LoVo (cell line): ENCODE data around the gene NOS3.
A peak's percentile ranks its signal among the peaks of the same experiment; 100 is the strongest.
"Not testable (repeated sequence)": the region's sequence is repeated elsewhere in the genome, so short reads cannot be mapped to it uniquely, and the experiment has no call there.

ENCODE experiments used
- DNase-seq: peaks from one replicate; pipeline ENCODE4 v3.0.0-alpha.2; 2016; ENCODE audit warnings: low spot score

The NOS3 gene

DNA sequence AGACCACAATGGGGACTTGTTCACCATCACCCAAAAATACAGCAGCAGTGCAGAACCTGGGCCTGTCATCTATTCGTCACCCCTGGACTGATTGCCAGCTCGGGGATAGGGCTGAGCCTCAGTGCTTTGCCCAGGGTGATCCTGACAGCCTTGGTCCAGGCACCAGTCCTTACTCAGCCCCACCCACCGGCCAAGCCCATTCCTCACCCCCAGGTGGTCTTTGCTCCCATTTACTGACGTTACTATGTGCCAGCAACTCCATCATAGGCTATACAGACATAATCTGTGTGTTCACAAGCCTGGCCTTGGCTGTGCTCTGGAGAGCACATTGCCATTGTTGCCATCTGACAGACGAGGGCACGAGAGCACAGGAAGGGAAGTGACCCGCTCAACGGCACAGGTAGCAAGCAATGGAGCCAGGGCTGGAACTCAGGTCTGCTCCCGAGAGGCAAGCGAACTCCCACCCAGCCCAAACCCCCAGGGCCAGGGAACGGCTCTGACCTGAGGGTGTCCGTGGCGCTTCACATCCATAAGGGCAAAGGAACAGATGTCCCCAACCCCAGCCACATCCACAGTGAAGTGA, 26.6 kb downstream of the NOS3 start:
- no peak for DNase-seq

DNA sequence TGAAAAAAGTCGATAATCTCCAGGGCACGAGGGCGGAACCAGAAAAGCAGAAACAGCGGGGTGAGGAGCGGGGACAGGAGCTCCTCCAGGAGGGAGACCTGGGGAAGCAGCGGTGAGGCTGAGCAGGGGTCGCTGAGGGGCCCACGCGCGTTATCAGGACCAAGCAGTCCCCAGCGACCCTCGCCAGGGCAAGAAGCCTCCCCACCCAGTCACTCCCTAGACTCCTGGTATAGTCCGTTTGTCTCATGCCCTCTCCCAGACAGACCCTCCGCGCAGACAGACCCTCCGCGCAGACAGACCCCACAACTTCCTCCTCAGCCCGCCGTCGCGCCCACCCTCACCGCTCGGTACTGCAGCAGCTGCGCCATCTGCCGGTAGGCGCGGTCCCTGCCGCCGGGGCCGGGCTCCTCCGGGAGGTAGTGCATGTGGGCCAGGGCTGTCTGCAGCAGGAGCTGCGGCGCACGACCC, 27.2 kb downstream of the NOS3 start:
- peak; percentile 71 for DNase-seq

DNA sequence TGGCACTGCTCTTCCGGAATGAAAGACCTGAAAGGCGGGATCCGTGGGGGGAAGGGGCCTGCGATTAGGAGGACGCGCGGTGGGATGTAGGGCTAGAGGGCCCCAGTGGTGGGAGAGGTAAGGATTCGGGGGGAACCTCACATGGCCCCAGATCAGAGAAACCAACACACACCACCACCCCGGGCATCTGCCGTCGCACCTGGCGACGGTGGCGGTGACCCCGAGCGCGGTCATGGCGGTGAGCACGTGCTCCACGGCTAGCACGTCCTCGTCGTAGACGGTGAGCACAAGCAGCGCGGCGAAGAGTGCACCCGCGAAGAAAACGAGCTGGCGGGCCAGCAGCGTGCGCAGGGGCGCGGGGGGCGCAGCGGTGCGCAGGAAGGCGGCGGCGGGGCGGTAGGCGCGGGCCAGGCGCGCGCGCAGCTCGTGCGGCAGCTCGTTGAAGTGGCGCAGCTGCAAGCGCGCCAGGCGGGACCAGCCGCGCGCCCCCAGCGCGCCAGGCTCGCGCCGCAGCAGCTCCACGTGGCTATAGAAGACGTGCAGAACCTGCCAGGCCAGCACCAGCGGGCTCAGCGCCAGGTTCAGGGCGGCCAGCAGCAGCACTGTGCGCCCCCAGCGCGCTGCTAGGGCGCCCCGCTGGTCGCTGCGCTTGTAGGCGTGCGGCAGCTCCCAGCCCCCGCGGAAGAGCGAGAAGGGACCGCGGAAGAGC, 27.8 kb downstream of the NOS3 start:
- DNase-seq: no peak

DNA sequence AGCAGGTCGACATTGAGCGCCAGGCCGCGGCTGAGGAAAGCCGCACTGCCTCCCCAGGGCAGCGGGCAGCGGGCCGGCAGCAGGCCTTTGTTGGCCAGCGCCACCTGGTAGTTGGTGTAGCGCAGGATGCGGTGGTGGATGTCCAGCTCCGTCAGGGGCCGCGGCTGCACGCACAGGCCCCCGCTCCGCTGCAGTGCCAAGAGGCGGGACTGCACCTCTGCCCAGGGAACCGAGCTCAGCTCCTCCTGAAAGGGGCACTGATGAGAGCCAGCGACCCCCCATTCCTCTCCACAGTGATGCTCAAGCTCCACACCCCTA, 28.3 kb downstream of the NOS3 start:
- DNase-seq: no peak

DNA sequence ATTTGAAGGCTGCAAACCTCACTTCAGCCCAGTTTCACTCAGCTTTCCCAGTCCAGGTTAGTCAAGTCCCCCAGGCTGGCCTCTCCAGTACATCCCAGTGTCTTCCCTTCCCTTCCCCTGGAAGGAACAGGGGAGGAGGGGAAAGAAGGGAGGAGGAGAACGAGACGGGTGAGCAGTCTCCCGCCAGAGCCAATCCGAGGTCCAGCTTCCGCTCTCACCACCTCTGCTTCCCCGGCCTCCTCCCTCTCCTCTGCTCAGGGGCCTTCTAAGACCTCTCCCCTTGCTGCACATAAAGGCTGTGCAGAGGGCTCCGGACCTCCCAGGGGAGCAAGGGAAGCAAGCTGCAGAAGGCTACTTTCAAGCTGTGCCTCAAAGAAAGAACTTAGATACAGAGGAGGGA, 29.4 kb downstream of the NOS3 start:
- no peak for DNase-seq

DNA sequence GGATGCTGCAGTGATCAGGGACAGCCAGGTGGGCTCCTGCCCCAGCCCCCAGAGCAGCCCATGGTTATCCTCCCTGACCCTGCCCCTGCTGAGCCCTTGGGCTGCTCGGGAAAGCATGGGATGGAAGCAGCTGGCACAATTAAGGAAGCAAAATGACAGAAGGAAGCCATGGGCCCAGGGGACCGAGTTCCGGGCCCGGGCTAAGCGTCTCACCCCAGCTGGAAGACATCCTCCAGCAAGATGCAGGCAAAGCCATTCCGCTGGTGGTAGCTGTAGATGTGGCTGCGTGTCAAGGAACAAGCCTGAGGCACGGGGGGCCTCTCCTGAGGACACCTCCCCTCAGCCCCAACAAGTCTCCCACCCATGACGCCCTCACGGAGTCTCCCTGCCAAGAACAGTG, 32.4 kb downstream of the NOS3 start:
- no peak for DNase-seq

DNA sequence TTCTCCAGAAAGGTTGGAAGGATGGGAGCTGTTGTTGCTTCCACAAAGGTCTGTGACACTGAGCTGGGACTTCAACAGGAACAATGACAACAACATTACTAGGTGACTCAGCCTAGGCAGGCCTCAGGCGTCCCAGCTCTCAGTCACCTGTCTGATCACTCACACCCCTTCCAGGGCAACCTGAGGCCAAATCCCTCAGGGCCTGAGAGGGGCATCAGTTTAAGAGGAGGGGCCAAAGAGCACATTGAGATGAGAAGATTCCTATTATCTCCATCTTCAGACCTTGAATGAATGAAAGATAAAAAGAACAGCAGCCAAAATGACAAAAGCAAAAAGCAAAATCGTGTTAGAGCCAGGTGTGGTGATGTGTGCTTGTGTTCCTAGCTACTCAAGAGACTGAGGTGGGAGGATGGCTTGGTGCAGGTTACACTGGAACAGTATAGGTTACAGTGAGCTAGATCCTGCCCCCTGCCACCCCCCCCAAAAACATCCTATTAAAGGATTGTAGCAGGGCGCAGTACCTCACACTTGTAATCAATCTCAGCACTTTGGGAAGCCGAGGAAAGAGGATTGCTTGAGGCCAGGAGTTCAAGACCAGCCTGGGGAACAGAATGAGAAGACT, 33.7 kb downstream of the NOS3 start, which contains the start of gene ATG9B:
Gene ATG9B, minus strand, starts transcription at position 60 of the 622 bp plus-strand sequence. CDS start 71 bp downstream, outside the sequence.
- DNase-seq: no peak

DNA sequence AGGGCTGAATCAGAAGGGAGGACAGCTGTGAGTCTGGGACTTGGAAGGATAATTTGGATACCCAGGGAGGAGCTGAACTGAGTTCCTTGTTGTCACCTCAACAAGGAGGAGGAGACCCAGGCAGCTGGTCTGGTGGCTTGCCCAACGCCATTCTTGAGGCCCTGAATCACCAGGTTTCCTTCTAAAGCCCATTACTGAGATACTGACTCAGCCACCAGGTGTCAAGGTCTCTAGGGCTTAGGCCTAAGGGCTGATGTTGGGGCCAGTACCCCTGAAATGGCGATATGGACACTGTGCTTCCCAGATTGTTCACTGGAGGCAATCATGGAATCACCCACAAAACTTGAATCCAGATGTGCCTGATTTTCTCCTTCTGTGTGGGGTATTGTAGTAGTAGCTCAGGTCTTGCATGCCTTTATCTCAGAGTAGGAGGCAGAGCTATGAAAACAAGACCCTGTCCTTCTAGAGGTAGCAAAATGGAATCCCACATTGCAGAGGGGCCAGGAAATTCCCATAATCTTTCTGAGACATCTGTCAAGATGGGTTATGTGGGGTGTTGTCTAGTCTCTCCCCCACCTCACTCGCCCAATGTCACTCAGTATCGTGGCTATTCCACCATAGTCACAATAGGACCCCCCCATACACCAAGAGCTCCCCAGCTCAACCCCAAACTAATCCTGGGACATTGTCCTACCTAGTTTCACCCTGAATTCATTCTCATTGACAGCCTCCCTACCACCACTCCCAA, 35.3 kb downstream of the NOS3 start:
- peak; percentile 45 for DNase-seq

DNA sequence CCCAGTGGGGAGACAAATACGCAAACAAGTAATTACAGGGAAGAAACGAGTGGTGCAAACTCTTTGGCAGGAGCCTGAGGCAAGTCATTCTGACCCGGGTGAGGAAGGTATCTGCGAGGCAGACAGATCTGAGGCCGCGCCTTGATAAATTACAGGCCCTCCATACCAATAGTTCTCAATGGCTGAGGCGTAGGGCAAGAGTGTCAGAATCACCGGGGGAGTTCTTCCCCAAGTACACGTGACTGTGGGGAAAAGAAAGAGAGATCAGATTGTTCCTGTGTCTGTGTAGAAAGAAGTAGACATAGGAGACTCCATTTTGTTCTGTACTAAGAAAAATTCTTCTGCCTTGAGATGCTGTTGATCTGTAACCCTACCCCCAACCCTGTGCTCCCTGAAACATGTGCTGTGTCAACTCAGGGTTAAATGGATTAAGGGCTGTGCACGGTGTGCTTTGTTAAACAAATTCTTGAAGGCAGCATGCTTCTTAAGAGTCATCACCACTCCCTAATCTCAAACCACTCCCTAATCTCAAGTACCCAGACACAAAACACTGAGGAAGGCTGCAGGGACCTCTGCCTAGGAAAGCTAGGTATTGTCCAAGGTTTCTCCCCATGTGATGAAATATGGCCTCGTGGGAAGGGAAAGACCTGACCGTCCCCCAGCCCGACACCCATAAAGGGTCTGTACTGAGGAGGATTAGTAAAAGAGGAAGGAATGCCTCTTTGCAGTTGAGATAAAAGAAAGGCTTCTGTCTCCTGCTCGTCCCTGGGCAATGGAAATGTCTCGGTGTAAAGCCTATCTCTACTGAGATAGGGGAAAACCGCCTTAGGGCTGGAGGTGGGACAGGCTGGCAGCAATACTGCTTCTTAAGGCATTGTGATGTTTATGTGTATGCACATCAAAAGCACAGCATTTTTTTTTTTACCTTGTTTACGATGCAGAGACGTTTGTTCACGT, 36.2 kb downstream of the NOS3 start:
- not testable (repeated sequence) for DNase-seq

DNA sequence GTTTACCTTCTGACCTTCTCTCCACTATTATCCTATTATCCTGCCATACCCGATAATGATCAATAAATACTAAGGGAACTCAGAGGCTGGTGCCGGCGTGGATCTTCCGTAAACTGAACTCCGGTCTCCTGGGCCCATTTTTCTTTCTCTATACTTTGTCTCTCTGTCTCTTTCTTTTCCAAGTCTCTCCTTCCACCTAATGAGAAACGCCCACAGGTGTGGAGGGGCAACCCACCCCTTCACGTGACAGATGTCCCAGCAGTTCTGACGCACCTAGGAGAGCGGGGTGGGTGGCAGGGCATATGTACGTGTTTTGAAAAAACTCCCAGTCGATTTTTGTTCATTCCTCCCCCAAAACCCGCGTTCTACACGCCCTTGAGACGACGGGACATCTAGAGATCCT, 36.9 kb downstream of the NOS3 start:
- not testable (repeated sequence) for DNase-seq

DNA sequence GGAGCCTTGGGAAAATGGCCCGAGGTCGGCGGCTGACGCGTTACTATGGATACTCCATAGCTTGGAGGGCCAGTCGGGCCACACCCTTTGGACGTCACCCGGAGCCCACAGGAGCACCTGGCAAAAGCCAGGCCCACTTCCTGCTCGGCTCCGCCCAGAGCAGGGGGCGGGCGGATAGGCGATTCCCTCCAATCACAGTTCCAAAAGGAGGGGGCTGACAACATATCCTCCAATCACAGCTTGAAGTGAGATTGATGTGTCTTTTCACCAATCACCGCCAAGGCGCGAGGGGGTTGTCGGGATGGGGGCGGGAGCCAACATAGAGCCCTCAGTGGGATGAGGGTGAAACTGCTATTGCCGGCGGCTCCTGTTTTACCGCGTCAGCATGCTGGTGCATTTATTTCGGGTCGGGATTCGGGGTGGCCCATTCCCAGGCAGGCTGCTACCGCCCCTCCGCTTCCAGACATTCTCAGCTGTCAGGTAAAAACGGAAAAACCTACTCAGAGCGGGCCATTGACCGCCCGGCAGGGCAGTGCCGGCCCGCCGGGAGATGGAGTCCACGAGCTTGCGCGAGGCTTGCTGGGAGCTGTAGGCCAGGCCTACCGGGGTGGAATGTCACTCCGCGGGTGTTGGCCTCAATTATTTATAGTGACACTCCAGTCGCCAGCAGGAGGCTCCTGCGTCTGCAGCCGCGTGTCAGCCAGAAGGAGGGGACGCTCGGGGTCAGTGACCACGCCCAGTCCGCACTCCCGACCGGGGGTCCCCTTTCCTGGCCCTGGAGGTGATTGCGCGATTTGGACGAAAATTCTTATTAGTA, 37.5 kb downstream of the NOS3 start, which contains the start of gene ABCB8:
Gene ABCB8, plus strand, starts transcription at position 320 of the 817 bp plus-strand sequence. Its CDS starts 66 bp downstream, at position 386.
- peak; percentile 100 for DNase-seq

DNA sequence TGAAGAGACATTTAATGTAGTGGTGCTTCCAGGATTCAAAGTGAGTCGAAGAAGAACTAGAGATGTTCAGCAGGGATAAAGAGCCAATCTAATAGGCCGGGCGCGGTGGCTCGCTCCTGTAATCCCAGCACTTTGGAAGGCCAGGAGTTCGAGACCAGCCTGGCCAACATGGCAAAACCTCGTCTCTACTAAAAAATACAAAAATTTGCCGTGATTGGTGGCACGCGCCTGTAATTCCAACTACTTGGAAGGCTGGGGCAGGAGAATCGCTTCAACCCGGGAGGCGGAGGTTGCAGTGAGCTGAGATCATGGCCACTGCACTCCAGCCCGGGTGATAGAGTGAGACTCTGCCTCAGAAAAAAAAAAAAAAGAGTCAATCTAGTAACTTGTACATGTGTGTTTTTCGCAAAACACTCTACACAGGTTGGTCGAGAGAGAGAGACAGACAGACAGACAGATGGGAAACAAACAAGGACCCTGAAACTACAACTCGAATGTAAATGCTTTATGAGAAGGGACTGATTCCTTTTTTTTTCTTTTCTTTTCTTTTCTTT, 38.2 kb downstream of the NOS3 start:
- DNase-seq: no peak

DNA sequence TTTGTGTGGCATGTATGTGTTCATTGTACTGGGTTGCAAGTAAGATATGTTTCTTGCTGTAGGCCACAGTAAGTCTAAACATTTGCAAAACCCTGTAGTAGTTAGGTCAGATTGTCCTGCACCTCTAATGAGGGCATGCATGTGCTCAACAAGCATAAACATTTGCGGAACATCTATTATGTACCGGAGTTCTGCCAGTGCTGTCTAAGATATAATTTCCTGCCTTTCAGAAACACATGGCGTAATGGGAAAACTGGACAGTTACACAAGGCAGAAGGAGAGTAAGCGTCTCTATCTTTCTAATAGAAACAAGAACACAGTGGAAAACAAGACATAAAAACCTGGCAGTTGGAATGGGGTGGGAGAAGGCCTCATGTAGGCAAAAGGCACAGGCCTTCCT, 40.2 kb downstream of the NOS3 start:
- DNase-seq: no peak

DNA sequence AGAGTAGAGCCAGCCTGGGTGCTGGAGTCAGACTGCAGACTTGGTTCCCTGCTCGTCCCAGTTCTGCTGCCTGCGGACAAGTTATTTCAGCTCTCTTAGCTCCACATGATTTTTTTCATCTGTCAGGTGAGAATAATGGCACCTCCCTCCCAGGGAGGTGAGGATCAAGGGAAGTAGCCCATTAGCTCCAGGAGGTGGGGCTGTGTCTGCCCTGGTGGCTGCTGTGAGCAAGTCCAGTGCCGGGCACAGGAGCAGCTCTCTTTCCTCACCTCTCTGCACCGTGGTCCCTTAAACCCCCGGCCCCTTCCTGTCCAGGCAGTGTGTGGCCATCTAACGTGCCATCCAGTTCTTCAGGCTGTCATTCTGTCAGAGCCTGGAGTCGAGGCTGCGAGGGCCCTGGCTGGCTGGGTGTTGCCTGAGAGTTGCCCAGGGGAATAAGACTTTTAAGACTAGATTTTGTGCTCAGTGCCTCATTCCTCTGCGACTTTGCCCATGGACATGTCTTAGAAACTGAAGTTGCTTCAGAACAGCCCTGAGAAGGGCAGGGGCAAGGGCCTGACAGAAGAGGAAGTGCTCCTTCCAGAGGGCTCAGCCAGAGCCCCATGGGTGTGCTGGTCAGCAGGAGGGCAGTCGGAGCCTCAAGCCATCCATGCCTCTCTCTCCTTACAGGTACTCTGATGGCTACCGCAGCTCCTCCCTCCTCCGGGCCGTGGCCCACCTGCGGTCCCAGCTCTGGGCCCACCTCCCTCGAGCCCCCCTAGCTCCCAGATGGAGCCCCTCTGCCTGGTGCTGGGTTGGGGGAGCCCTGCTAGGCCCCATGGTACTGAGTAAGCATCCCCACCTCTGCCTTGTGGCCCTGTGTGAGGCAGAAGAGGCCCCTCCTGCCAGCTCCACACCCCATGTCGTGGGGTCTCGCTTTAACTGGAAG, 42.4 kb downstream of the NOS3 start:
- DNase-seq: no peak

DNA sequence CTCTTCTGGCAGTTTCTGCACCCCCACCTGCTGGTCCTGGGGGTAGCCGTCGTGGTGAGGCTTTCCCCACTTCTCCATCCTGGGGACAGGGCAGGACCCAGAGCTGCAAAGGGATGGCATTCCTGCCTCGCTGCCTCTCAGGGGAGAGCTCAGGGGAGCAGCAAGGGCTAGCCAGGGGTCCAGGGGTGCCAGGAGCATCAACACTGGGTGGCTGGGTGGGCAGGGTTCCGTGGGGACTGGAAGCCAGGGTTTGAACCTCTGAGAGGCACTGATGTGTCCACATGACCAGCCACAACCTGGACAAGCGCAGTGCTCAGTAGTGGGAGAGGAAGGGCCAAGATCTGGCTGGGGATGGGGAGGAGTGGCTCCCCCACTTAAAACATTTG, 43.0 kb downstream of the NOS3 start:
- no peak for DNase-seq

DNA sequence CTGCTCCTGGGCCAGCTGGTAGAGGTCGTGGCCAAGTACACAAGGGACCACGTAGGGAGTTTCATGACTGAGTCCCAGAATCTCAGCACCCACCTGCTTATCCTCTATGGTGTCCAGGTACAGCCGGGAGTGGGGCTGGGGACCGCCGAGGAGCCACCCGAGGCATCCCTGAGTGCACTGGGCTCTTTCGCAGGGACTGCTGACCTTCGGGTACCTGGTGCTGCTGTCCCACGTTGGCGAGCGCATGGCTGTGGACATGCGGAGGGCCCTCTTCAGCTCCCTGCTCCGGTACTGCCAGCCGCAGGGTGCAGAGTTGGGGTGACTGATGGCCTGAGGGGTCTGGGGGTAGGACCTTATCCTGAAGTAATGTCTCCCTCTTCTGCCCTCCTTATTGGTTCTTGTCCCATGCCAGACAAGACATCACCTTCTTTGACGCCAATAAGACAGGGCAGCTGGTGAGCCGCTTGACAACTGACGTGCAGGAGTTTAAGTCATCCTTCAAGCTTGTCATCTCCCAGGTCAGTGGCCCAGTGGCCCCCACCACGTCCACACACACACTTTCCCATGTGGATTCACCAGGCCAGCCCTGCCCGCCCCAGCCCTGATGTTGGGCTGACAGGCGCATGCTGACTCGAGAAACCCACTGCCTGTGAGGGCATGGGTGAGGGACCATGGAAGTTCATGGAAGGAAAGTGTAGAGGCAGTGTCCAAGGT, 43.7 kb downstream of the NOS3 start:
- DNase-seq: no peak

DNA sequence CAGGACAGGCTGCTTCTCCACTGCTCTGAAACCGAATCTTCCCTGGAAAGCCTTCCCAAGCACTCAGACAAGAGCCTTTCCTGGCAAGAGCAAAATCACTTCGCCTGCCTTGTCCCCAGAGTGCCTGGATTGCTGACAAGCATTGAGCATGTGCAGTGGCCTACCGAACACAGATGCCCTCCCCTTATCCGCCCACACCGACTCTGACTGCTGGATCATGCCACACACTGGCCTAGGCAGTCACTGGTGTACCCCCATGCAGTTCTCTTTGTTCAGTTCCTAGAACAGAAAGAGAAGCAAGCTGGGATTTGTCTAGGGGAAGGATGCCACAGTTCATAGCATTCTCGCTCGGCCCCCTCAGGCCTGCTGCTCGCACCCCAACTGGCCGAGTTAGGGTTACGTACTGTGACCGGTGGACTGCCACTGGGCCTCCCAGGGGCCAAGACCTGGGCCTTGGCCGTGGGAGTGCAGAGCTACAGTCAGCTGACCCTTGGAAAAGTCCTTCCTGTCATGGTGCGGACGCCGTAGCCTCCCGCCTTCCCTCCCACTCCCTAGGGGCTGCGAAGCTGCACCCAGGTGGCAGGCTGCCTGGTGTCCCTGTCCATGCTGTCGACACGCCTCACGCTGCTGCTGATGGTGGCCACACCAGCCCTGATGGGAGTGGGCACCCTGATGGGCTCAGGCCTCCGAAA, 44.4 kb downstream of the NOS3 start:
- no peak for DNase-seq

DNA sequence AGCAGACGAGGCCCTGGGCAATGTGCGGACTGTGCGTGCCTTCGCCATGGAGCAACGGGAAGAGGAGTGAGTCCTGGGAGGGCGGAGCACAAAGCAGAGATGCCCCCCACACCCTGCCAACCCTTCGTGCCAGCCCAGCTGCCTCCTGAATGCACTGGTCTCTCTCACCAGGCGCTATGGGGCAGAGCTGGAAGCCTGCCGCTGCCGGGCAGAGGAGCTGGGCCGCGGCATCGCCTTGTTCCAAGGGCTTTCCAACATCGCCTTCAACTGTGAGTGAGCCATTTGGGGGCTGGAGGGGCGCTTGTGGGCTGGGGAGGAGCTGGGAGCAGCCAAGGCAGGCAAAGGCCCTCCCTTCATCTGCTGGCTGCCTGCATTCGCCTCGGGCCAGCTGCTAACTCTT, 45.1 kb downstream of the NOS3 start:
- DNase-seq: no peak
